Activated CD4-positive, CD25-positive, alpha-beta regulatory T cell treated with anti-CD3 and anti-CD28 coated beads, Interleukin-2, amount 50 U/mL, for 72 hours (primary cell): ENCODE results near the gene MANF.
A peak's percentile ranks its signal among the peaks of the same experiment; 100 is the strongest.
"Not testable (repeated sequence)": the region's sequence is repeated elsewhere in the genome, so short reads cannot be mapped to it uniquely, and the experiment has no call there.

Experiments
- DNase-seq: peaks from one replicate; pipeline ENCODE4 v3.0.0; 2021

The MANF gene

DNA sequence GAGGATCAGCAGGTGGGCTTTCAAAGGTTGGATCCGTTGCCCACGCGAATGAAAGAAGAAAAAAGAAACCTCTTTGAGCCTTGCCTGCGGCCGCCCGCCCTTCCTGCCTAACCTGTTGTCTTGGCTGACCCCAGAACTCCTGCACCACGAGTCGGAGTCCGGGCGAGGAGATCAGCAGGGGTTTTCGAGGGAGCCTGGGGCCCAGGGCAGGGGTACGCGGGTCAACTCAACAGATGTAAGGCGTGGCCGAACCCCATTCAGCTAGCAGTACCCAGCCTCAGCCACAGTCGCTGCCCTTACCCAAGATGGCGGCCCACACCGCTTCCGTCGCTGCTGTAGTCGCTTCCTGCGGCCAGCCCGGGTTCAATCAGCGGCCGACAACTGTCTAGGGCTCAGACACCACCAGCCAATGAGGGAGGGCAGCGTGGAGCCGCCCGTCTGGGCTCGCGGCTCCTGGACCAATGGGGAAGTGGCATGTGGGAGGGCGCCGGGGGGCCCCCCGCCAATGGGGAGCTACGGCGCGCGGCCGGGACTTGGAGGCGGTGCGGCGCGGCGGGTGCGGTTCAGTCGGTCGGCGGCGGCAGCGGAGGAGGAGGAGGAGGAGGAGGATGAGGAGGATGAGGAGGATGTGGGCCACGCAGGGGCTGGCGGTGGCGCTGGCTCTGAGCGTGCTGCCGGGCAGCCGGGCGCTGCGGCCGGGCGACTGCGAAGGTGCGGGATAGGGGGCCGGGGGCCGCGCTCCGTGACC, at the start of gene MANF:
MANF (plus strand) TSS at position 566 of the 748 bp plus-strand sequence; CDS start at position 618, 52 bp downstream.
- peak; percentile 94 for DNase-seq

DNA sequence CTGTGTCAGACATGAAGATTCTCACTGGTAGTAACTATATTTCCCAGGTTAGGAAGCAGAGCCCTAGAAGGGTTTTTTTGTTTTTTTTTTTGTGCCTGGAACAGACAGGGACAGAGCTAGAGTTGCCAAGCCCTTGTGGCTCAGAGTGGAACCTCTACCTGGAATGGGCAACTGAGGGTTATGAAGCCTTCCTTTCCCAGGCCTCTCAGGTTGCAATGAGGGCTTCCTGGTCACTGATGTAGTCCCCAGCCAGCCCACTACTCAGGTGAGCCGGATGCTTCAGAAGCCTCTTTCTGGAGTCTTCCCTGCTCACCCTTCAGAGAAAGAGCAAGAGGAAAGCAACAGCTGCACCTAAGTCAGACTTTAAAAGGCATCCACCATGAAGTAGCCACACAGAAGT, 48.8 kb upstream of the MANF start:
- DNase-seq: no peak

DNA sequence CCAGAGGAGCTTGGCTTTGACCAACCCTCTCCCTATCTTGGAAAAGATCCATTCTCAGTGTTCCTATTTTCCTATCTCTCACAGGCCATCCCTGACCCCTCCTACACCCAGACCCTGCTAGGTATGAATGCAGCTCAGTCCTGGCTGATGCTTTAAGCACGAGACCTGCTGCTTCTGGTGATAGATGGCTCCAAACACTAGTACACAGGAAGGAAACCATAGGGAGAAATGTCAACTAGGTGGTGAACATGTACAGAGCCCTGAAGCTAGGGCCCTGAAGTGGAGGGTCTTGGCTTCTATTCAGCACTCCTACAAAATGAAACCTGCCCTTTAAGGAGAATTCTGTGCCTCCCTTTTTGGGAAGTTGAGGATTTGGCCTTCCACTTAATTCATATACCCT, 47.4 kb upstream of the MANF start:
- DNase-seq: no peak

DNA sequence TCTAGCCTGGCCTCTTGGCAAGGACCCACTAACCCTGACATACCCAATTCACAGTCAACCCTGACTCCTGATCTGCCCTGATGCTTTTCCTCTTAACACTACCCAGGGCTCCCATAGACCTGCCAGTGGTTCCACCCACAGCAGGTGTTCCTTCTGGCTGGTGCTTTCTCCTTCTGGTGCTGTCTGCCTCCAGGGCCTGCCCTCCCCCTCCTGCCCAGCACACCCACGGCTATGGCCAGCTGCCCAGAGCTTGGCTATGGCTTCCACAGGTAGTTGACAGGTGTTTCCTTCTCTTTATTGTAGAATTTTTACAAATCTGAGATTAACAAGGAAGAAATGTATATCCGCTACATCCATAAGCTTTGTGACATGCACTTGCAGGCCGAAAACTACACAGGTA, 46.5 kb upstream of the MANF start:
- no peak for DNase-seq

DNA sequence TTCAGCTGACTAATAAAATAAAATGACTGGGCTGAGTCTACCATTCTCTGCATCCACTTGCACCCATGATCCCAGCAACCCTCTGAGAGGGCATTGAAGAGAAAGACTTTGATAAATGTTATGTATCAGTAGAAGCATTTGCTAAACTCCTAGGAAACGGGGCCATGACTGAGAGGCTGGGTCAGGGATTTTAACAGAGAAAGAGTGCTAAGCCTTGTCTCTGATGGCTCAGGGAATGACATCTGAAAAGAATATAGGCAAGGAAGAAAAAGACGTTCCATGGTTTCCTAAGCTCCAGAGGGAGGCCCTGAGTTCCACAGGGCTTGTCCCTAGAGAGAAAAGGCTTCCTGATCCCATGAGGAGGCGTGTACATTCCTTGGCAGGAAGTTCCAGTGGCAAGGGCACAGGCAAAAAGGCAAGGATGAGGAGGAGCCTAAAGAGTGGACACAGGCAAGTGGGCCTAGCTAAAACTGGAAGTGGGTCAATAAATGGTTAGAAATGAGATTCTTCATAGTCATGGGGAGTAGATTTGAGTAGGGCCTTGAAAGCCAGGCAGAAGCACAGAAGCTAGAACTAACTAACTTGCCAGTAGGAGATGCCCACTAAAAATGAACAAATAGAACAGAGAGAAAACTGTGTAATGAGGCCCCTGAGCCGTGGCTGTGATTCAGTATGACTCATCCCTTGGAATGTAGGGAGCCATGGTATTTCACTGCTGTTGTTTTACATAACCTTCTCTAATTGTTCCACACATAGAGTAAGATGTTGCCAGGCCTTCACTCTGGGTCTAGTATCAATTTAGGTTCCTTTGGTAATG, 44.9 kb upstream of the MANF start:
- DNase-seq: no peak

DNA sequence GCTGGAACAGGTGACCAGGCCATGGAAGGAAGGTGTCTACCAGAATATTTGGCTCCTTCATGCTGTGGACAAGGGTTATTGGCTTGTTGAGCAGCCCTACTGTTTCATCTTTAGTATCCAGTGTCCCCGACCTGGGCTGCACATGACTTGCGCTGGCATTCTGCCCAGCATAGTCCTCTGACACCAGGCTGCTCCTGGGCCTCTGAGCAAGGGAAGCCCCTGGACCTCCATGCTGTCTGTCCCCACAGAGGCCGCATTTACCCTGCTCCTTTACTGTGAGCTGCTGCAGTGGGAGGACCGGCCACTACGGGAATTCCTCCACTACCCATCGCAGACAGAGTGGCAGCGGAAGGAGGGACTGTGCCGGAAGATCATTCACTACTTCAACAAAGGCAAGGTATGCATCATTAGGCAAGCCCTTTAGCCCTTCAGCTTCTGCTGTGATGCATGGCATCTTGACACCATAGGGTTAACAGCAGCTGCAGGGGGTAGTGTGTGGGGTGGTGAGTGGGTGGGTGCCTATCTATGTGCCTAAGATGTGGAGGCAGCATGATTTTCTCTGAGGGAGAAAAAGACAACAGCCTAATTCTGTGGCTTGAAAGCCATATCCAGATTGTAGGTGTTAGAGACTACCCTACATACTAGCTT, 44.0 kb upstream of the MANF start:
- DNase-seq: no peak

DNA sequence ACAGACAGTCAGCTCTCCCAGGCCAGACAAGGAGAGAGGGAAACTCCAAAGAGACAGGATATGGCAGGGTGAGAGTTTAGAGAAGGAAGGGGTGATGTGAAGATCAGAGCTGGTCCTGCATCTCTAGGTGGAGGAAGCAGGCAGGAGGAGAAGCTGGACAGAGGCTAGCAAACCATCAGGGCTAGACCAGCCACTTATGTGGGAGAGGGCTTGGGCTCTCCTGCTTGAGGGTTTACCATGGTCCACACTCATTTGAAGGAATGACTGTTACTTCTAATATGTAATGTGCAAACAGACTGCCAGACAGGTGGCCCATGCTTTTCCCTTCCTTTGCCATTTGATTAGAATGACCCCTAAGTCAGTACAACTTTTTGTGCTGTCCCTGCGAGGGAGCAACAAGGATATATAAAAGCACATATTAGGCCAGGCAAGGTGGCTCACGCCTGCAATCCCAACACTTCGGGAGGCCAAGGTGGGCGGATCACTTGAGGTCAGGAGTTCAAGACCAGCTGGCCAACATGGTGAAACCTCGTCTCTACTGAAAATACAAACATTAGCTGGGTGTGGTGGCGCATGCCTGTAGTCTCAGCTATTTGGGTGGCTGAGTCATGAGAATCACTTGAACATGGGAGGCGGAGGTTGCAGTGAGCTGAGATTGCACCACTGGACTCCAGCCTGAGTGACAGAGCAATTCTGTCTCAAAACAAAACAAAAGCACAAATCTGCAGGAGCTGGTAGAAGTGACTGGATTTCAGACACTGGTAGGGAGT, 41.0 kb upstream of the MANF start:
- no peak for DNase-seq

DNA sequence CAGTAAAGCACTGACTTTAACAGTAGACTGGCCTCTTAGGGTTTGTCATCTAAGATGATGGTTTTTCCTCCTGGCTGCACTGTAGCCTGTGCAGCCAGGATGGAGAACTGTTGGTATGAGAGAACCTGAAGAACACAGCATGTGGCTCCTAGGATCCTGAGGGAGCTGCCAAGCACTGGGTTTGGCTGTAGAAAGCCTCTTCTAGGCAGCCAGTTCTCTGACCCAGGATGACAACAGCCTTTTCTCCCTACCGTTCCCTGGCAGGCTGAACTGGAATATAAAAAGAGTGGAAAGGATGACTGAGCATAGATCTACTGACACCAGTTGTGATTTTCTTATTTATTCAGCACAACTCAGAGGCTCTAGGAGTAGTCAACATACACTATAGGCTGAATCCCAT, 34.3 kb upstream of the MANF start:
- no peak for DNase-seq

DNA sequence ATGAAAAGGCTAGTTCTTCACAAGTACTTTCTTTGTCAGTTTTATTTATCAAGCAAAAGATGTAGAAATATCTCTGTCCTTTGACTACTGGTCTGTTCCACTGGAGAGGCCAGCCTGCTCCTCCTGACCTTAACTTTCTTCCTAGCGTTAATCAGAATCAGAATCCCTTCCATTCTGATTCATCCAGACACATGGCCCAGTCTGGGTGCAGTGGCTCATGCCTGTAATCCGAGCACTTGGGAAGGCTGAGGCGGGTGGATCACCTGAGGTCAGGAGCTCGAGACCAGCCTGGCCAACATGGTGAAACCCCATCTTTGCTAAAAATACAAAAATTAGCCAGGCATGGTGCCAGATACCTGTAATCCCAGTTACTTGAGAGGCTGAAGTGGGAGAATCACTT, 32.0 kb upstream of the MANF start:
- DNase-seq: no peak

DNA sequence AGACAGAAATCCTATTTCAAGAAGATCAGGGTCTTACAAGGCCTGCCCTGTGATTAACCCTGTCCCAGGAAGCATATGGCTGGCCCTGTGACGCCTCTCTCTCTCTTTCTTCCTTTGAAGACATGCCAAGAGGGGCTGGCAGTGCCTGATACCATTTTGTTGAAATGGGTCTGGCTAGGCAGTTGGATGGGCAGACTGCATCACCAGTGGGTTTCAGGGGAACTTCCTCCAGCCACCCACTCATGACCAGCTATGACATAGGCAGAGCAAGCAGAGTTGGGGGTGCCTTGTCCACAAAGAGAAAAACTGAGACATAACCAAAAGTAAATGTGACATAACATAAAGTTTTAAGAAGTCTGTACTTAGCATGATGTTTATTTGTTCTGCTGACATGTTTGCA, 31.4 kb upstream of the MANF start:
- no peak for DNase-seq

DNA sequence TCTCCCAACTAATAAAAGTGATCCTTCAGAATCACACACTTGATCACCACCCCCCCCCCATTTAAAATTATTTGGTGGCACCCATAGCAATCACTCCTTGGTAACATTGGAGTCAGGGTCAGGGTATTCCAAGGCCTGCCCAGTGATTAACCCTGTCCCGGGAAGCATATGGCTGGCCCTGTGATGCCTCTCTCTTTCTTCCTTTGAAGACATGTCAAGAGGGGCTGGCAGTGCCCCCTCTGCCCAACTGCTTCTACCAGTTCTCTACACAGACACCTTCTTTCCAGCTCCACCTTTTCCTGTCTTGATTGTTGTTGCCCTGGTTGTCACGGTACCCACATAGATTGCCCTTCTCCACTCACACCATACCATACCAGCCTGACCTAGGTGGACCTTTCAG, 30.9 kb upstream of the MANF start:
- DNase-seq: no peak

DNA sequence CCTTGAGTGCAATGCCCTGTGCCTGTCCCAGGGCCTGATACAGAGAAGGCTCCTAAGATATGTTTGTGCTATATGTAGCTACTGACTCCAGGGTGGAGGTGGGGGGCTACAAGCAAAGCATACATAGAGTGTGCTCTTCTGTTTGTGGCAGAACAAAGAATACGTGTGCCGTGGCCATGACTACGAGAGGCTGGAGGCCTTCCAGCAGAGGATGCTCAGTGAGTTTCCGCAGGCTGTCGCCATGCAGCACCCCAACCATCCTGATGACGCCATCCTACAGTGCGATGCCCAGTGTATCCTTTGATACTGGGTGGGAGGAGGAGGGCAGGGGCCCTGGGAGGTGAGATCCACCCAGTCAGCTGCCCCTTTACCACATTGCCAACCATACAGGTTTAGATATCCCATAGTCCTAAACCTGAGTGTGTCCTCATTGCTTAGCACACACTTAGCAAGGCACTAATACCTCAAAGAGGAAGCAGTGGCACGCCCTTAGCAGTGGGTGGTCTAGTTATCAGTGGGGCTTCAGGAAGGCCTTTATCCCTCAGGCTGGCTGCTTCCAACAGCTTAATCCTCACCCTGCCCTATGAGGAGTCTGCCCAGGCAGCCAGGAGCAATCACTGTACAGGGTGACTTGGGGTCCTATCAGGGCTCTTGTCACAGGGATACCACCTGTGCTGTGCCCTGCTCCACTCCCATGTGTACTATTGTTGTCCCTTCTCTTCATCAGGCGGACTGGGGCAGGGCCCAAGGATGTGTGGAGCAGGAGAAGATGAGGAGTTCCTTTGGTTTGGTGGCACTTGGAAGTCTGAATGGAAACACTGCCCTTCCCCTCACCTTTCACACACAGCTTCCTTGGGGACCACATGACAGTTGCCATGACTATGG, 30.1 kb upstream of the MANF start:
- no peak for DNase-seq

DNA sequence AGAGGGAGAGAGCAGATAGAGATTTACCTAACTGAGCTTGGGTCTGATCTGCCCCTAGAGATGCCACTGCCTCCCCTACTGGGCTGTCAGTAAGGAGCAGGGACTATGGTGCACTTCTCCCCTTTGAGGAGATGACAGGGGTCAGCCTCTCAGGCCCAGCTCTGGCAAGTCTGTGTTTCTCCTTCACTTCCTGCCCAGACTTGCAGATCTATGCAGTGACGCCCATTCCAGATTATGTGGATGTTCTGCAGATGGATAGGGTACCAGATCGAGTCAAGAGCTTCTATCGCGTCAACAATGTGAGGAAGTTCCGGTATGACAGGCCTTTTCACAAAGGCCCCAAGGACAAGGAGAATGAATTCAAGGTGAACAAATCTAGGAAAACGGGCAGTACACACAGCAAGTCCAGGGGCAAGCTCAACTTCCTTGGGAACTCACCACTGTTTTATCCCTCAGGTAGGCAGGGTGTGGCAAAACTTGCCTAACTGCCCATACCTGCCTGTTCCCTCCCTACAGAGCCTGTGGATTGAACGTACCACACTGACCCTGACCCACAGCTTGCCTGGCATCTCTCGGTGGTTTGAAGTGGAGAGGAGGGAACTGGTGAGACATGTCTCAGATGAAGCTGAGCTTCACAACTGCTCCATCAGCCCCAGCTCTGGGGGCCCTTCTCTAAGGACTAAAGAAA, 29.1 kb upstream of the MANF start:
- no peak for DNase-seq

DNA sequence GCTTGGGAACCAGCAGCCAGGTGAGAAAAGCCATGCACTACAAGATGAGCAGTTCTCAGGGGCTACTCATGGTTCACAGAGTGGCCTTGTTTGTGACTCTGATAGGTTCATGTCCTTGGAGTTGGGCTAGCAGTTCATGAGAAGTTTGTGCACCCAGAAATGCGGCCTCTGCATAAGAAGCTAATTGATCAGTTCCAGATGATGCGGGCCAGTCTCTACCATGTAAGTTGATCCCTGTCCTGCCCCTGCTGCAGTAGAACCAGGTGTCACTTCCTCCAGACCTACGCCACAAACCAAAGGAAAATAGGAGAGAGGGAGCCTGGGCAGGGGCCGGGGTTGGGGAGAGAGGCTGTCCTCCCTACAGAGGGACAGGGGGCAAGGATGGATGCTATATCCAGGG, 27.2 kb upstream of the MANF start:
- DNase-seq: no peak

DNA sequence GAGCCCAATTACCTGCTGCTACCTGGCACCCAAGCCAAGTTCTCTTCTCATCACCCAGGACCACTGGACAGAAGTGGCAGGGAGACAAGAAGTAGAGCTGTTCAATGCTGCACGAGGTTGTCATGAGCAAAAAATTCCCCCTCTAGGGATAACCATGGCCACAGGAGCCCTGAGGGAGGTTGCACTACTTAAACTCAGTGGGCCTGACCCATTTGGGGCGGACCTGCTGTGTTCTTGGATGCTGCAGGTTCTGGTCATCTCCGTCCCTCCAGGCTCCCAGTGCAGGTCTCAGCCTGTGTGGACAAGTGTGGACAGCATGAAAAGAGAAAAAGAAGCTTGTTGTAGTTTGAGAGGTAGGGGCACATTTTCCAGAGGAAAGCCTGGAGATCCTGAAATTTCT, 26.1 kb upstream of the MANF start:
- DNase-seq: no peak

DNA sequence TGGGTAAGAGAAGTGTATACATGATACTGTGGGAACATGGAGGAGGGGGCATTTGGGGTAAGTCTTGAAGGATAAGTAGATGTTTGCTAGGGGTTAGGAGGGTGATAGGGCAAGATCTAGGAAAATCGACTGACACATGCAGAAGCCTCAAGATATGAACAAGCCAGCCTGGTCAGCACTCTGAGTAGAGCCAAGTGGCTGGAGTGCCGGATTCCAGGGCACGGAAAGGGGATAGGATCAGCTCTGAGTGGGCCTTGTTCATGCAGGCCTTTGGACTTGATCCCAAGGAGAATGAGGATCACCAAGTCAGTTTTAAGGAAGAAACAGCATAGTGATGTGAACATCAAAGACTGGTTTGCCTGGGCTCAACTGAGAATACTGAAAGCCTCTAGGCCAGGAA, 24.3 kb upstream of the MANF start:
- DNase-seq: no peak

DNA sequence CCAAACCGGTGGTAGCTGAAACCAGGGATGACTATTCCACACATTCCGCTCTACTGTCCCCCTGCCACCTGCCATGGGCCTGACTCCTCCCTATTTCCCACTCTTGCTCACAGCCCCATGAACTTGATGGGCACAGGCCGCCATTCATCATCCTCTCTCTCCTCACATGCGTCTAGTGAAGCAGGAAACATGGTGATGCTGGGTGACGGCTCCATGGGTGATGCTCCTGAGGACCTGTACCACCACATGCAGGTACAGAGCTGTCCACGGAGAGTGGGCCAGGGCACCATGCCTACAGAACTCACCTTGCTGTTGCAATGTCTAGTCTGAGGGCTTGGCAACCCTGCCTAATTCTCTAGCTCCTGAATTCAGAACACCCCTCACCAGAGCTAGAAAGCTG, 23.3 kb upstream of the MANF start:
- no peak for DNase-seq

DNA sequence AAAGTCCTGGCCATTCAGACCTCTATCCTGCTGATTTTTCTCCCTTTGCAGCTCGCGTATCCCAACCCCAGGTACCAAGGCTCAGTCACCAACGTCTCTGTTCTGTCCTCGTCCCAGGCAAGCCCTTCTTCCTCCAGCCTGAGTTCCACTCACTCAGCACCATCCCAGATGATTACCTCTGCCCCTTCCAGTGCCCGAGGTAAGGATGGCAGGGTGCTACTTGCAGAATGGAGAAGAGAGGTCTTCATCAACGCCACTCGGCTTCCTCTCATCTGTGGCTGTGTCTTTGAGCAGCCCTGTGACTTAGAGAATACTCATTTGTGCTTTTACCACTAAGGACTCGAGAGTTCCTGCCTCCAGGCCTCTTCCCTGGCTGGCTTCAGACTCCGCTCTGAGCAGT, 22.6 kb upstream of the MANF start:
- DNase-seq: no peak

DNA sequence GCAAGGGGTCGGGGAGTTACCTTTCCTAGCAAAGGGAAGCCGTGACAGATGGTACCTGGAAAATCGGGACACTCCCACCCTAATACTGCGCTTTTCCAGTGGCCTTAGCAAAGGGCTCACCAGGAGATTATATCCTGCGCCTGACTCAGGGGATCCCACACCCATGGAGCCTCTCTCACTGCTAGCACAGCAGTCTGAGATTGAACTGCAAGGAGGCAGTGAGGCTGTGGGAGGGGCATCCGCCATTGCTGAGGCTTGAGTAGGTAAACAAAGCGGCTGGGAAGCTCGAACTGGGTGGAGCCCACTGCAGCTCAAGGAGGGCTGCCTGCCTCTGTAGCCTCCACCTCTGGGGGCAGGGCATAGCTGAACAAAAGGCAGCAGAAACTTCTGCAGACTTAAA, 16.8 kb upstream of the MANF start:
- not testable (repeated sequence) for DNase-seq

DNA sequence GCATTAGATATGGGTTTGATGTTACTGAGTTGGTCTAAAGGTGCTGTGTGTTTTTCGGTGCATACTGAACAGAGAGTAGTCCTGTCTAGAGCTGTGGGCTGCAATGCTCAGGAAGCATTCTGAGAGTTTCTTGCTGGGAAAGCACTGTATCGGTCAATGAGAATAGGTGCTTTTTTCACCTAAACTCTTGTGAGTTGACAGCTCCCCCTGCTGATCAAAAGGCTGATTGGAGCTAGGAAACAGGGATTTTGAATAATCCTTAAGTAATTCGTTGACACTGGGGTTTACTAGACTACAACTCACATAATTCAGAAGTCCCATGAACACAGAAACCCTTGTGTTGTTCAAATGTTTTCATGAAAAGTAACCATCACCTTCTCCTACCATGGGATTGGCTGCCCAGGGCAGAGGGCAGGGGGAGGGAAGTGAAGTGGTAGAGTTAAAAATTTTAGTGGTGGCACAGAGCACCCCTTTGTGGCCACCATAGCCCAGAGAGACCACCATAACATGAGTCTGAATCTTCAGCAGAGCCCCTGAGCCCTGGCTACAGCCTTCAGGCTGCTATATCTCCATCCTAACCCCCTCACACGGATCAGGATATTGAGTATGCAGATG, 13.0 kb upstream of the MANF start:
- DNase-seq: no peak
